IMR-90 (cell line): ENCODE measurements around the gene PHIP. TPM values are rescaled to one million over a fixed set of nuclear protein-coding genes. Genes with fewer than 3 reads are reported as not detected.
A peak's percentile ranks its signal among the peaks of the same experiment; 100 is the strongest.

Experiments
- ATAC-seq: fragments of 200-7000 bp; cut with Tn5 transposase; 2 replicates; pipeline ENCODE4 v1.9.1; 2020; ENCODE audit warnings: low read depth, mild to moderate bottlenecking, moderate library complexity
- BruUV-seq: library from RNA; stranded (reverse); fragments of 400-500 nt; replicated peaks from 2 replicates; lab custom pipeline; 2021; lab: Mats Ljungman, UMichigan
- CTCF ChIA-PET: fragments of 300-600 bp; formaldehyde crosslinking; extraction: SDS; loops from one replicate; lab custom pipeline; 2021; ENCODE audit warnings: antibody characterized with exemption; lab: Yijun Ruan, JAX
- POLR2A ChIA-PET: fragments of 300-600 bp; sonication (Branson Sonifier 250); formaldehyde crosslinking; loops from one replicate; lab custom pipeline; 2022; ENCODE audit warnings: antibody characterized with exemption; ENCODE audit not compliant: unreplicated experiment; lab: Charles Lee
- DNase-seq: peaks from one replicate; pipeline ENCODE4 v3.0.0; 2013
- H2AFZ ChIP-seq: replicated peaks from 2 replicates; pipeline ENCODE3; 2013; ENCODE audit warnings: low read length, mild to moderate bottlenecking; ENCODE audit not compliant: poor library complexity
- H2AK5ac ChIP-seq: 2 replicates; pipeline ENCODE4 v1.6.1; 2013; ENCODE audit warnings: low read depth, low read length, inconsistent platforms
- H2AK9ac ChIP-seq: replicated peaks from 2 replicates; pipeline ENCODE3; 2013; ENCODE audit warnings: mild to moderate bottlenecking, low read depth, low read length, moderate library complexity; ENCODE audit not compliant: poor library complexity
- H2BK120ac ChIP-seq: 2 replicates; pipeline ENCODE4 v1.6.1; 2013; ENCODE audit warnings: low read depth, low read length, inconsistent platforms
- H2BK15ac ChIP-seq: 3 replicates; pipeline ENCODE4 v1.6.1; 2013; ENCODE audit warnings: low read depth, low read length, inconsistent platforms
- H2BK20ac ChIP-seq: 2 replicates; pipeline ENCODE4 v1.6.1; 2013; ENCODE audit warnings: low read depth, mild to moderate bottlenecking, inconsistent platforms, low read length, moderate library complexity
- H2BK5ac ChIP-seq: 2 replicates; pipeline ENCODE4 v1.6.1; 2013; ENCODE audit warnings: mild to moderate bottlenecking, low read depth, low read length, inconsistent platforms; ENCODE audit not compliant: poor library complexity, severe bottlenecking
- H3K14ac ChIP-seq: replicated peaks from 2 replicates; pipeline ENCODE4 v1.6.1; 2013; ENCODE audit warnings: low read depth, low read length, inconsistent platforms
- H3K18ac ChIP-seq: 2 replicates; pipeline ENCODE4 v1.6.1; 2013; ENCODE audit warnings: low read depth, low read length, control low read depth
- H3K23ac ChIP-seq: 2 replicates; pipeline ENCODE4 v1.6.1; 2013; ENCODE audit warnings: low read depth, low read length, inconsistent platforms
- H3K27ac ChIP-seq: 2 replicates; pipeline ENCODE4 v1.5.1; 2013; ENCODE audit warnings: mild to moderate bottlenecking, control low read depth, low read length; ENCODE audit not compliant: insufficient read depth
- H3K27me3 ChIP-seq: 2 replicates; pipeline ENCODE4 v1.6.1; 2013; ENCODE audit warnings: low read length; ENCODE audit not compliant: control insufficient read depth, insufficient read depth
- H3K36me3 ChIP-seq: 2 replicates; pipeline ENCODE4 v1.6.1; 2013; ENCODE audit warnings: low read length, mixed read lengths; ENCODE audit not compliant: control insufficient read depth, insufficient read depth
- H3K4ac ChIP-seq: 2 replicates; pipeline ENCODE4 v1.6.1; 2013; ENCODE audit warnings: low read depth, low read length, inconsistent platforms
- H3K4me1 ChIP-seq: 2 replicates; pipeline ENCODE4 v1.6.1; 2013; ENCODE audit warnings: low read length, mixed read lengths; ENCODE audit not compliant: control insufficient read depth, insufficient read depth
- H3K4me2 ChIP-seq: 2 replicates; pipeline ENCODE4 v1.6.1; 2013; ENCODE audit warnings: low read depth, mild to moderate bottlenecking, control low read depth, low read length, moderate library complexity
- H3K4me3 ChIP-seq: 2 replicates; pipeline ENCODE4 v1.5.1; 2013; ENCODE audit warnings: low read depth, mild to moderate bottlenecking, control low read depth, low read length, moderate library complexity; ENCODE audit not compliant: insufficient read depth
- H3K56ac ChIP-seq: 2 replicates; pipeline ENCODE4 v1.6.1; 2013; ENCODE audit warnings: low read length, inconsistent platforms; ENCODE audit not compliant: insufficient read depth; ENCODE audit errors: extremely low read depth
- H3K79me1 ChIP-seq, 2 experiments: 2 replicates each; pipeline ENCODE4 v1.6.1; 2013; ENCODE audit warnings: low read length in 2 of 2, inconsistent platforms in 1 of 2, low read depth in 1 of 2
- H3K9ac ChIP-seq: 2 replicates; pipeline ENCODE4 v1.6.1; 2013; ENCODE audit warnings: low read depth, low read length, control low read depth
- H3K9me1 ChIP-seq: 2 replicates; pipeline ENCODE4 v1.6.1; 2013; ENCODE audit warnings: low read length, inconsistent platforms; ENCODE audit not compliant: insufficient read depth
- H3K9me3 ChIP-seq: 2 replicates; pipeline ENCODE4 v1.6.1; 2013; ENCODE audit warnings: low read length; ENCODE audit not compliant: control insufficient read depth, insufficient read depth
- H4K20me1 ChIP-seq: 2 replicates; pipeline ENCODE4 v1.6.1; 2013; ENCODE audit warnings: low read length, inconsistent platforms; ENCODE audit not compliant: insufficient read depth
- H4K5ac ChIP-seq: 2 replicates; pipeline ENCODE4 v1.6.1; 2013; ENCODE audit warnings: mild to moderate bottlenecking, low read depth, low read length, control low read depth
- H4K8ac ChIP-seq, 2 experiments: 2 replicates each; pipeline ENCODE4 v1.6.1; 2013; ENCODE audit warnings: low read depth in 2 of 2, low read length in 2 of 2, control low read depth in 1 of 2, inconsistent platforms in 1 of 2
- H4K91ac ChIP-seq: 2 replicates; pipeline ENCODE4 v1.6.1; 2013; ENCODE audit warnings: low read depth, low read length, inconsistent platforms; ENCODE audit not compliant: insufficient read depth
- BHLHE40 ChIP-seq: fragments of 150-350 bp; IDR thresholded peaks from 2 replicates; pipeline ENCODE4 v1.6.1; 2016; ENCODE audit warnings: mild to moderate bottlenecking, low read depth, low read length
- CEBPB ChIP-seq: IDR thresholded peaks from 2 replicates; pipeline ENCODE4 v1.6.1; 2012; ENCODE audit warnings: low read depth, low read length, improper control_type of control experiment
- CHD1 ChIP-seq: IDR thresholded peaks from 2 replicates; pipeline ENCODE4 v1.6.1; 2012; ENCODE audit warnings: low read depth, low read length, improper control_type of control experiment
- FOS ChIP-seq: fragments of 150-350 bp; IDR thresholded peaks from 2 replicates; pipeline ENCODE4 v1.6.1; 2016; ENCODE audit warnings: low read depth, low read length
- MAFK ChIP-seq: IDR thresholded peaks from 2 replicates; pipeline ENCODE4 v1.6.1; 2012; ENCODE audit warnings: low read depth, low read length, improper control_type of control experiment
- MAZ ChIP-seq: IDR thresholded peaks from 2 replicates; pipeline ENCODE4 v1.6.1; 2012; ENCODE audit warnings: low read depth, mild to moderate bottlenecking, low read length, improper control_type of control experiment, moderate library complexity, borderline replicate concordance
- MXI1 ChIP-seq: IDR thresholded peaks from 2 replicates; pipeline ENCODE4 v1.6.1; 2012; ENCODE audit warnings: low read depth, mild to moderate bottlenecking, low read length, moderate library complexity, borderline replicate concordance
- NFE2L2 ChIP-seq: fragments of 150-350 bp; IDR thresholded peaks from 2 replicates; pipeline ENCODE4 v1.6.1; 2016; ENCODE audit warnings: low read depth, mild to moderate bottlenecking, low read length
- POLR2A ChIP-seq: IDR thresholded peaks from 2 replicates; pipeline ENCODE4 v1.6.1; 2012; ENCODE audit warnings: mild to moderate bottlenecking, low read depth, low read length
- RAD21 ChIP-seq: IDR thresholded peaks from 2 replicates; pipeline ENCODE4 v1.6.1; 2012; ENCODE audit warnings: low read length, improper control_type of control experiment
- RCOR1 ChIP-seq: IDR thresholded peaks from 2 replicates; pipeline ENCODE4 v1.6.1; 2012; ENCODE audit warnings: mild to moderate bottlenecking, low read length, improper control_type of control experiment; ENCODE audit not compliant: insufficient replicate concordance
- RFX5 ChIP-seq: IDR thresholded peaks from 2 replicates; pipeline ENCODE4 v1.8.0; 2012; ENCODE audit warnings: low read depth, mild to moderate bottlenecking, low read length, moderate library complexity
- SMC3 ChIP-seq: fragments of 150-350 bp; IDR thresholded peaks from 2 replicates; pipeline ENCODE4 v1.6.1; 2016; ENCODE audit warnings: low read depth, mild to moderate bottlenecking, antibody characterized with exemption, low read length, moderate library complexity
- WGBS, 2 experiments: methylation state at CpG; one replicate each; pipeline versions ENCODE4 v1.1.5 to v1.1.7; 2013; ENCODE audit warnings: missing lambda C conversion rate in 2 of 2; ENCODE audit not compliant: insufficient read length in 1 of 2; ENCODE audit errors: extremely low coverage in 2 of 2; 5-methylcytosine and 5-hydroxymethylcytosine counted together
- dilution Hi-C: fragments of 300-500 bp; cut with HindIII; formaldehyde crosslinking; loops from one replicate; pipeline ENCODE4 v1.14.3; 2018; ENCODE audit warnings: low sequenced_read_pairs; ENCODE audit not compliant: unreplicated experiment
- in situ Hi-C: fragments of 300-500 bp; cut with MboI; formaldehyde crosslinking; loops from 3 replicates; pipeline ENCODE4 v1.14.3; 2019; ENCODE audit warnings: low sequenced_read_pairs, inconsistent platforms, mixed read lengths
- intact Hi-C: fragments of 100-400 bp; cut with micrococcal nuclease; formaldehyde crosslinking; loops from 2 replicates; pipeline ENCODE4 v1.10.0; 2022
- polyA plus RNA-seq, 3 experiments: library from polyadenylated mRNA; depleted of rRNA; stranded (reverse); fragments of >200 nt; gene quantifications; 2 replicates each; pipeline ENCODE4 v1.2.3, GENCODE V29; 2012; ENCODE audit warnings: low replicate concordance in 1 of 3
- total RNA-seq: library from RNA; depleted of rRNA; stranded (reverse); fragments of >200 nt; gene quantifications from 2 replicates; pipeline ENCODE4 v1.2.3, GENCODE V29; 2012
- TF ChIP-seq, protein P1 (sequence below): conservative IDR thresholded peaks from 2 replicates; pipeline ENCODE4 v1.5.1; 2012; ENCODE audit warnings: mild to moderate bottlenecking, low read depth, low read length, improper control_type of control experiment
- TF ChIP-seq, protein P2 (sequence below): fragments of 150-350 bp; IDR thresholded peaks from 2 replicates; pipeline ENCODE4 v1.6.1; 2016; ENCODE audit warnings: low read depth, mild to moderate bottlenecking, low read length, moderate library complexity, borderline replicate concordance
- TF ChIP-seq, protein P3 (sequence below): fragments of 150-350 bp; IDR thresholded peaks from 2 replicates; pipeline ENCODE4 v1.6.1; 2017; ENCODE audit warnings: mild to moderate bottlenecking, antibody characterized with exemption, low read length, low read depth

Gene PHIP
- total and polyA plus RNA-seq, 2 of the 4 experiments (the other 2 are of a cell fraction), result 3.4 to 20.4 TPM

DNA sequence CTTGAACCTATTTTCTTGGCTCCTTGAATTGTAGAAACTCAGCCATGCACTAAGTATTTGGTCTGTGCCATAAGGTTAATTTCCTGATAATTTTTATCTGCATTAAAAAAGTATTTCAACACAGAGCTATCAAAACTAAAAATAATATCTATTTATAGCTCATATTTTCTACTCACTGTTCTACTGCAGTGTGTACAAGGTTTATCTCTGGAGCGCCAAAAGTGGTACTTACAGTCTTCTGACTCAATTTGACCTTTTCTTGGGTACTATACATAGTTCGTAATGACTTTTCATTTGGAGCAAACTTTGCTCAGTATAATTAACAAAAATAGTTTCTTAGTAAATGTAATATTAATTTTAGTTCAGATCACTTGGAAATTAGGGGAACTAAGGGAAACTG lies 141.5 kb downstream of the PHIP start:
- CTCF ChIA-PET, result no interaction called here
- TF ChIP-seq, protein P1, sequence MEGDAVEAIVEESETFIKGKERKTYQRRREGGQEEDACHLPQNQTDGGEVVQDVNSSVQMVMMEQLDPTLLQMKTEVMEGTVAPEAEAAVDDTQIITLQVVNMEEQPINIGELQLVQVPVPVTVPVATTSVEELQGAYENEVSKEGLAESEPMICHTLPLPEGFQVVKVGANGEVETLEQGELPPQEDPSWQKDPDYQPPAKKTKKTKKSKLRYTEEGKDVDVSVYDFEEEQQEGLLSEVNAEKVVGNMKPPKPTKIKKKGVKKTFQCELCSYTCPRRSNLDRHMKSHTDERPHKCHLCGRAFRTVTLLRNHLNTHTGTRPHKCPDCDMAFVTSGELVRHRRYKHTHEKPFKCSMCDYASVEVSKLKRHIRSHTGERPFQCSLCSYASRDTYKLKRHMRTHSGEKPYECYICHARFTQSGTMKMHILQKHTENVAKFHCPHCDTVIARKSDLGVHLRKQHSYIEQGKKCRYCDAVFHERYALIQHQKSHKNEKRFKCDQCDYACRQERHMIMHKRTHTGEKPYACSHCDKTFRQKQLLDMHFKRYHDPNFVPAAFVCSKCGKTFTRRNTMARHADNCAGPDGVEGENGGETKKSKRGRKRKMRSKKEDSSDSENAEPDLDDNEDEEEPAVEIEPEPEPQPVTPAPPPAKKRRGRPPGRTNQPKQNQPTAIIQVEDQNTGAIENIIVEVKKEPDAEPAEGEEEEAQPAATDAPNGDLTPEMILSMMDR, result no peak
- TF ChIP-seq MXI1 (no peak), RFX5 (no peak), CEBPB (no peak), MAZ (no peak), CHD1 (no peak), SMC3 (no peak), BHLHE40 (no peak), FOS (no peak), MAFK (no peak), RAD21 (no peak), POLR2A (no peak), NFE2L2 (no peak), RCOR1 (no peak)
- TF ChIP-seq, protein P2, sequence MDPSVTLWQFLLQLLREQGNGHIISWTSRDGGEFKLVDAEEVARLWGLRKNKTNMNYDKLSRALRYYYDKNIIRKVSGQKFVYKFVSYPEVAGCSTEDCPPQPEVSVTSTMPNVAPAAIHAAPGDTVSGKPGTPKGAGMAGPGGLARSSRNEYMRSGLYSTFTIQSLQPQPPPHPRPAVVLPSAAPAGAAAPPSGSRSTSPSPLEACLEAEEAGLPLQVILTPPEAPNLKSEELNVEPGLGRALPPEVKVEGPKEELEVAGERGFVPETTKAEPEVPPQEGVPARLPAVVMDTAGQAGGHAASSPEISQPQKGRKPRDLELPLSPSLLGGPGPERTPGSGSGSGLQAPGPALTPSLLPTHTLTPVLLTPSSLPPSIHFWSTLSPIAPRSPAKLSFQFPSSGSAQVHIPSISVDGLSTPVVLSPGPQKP, result no peak
- TF ChIP-seq, protein P3, sequence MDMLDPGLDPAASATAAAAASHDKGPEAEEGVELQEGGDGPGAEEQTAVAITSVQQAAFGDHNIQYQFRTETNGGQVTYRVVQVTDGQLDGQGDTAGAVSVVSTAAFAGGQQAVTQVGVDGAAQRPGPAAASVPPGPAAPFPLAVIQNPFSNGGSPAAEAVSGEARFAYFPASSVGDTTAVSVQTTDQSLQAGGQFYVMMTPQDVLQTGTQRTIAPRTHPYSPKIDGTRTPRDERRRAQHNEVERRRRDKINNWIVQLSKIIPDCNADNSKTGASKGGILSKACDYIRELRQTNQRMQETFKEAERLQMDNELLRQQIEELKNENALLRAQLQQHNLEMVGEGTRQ, result no peak
- no peak overlapping the region for H3K18ac ChIP-seq
- in situ Hi-C loops, result no loop called here
- H4K20me1 ChIP-seq, result no peaks in the 10 kb centered on the region
- H3K4me1 ChIP-seq, result no peaks in the 10 kb centered on the region
- no peaks in the 10 kb centered on the region for H3K79me1 ChIP-seq
- no peak overlapping the region for H3K9ac ChIP-seq
- no peaks in the 10 kb centered on the region for H3K27me3 ChIP-seq
- no peak for ATAC-seq
- no peak overlapping the region for H2AK5ac ChIP-seq
- POLR2A ChIA-PET, result no interaction called here
- no peak for DNase-seq
- WGBS, 2 experiments, result no CpG with 5 or more reads among the region's 2 CpGs
- H4K5ac ChIP-seq, result no peak overlapping the region
- no peak overlapping the region for H3K27ac ChIP-seq
- H3K9me1 ChIP-seq, result no peaks in the 10 kb centered on the region
- no peak overlapping the region for H4K8ac ChIP-seq
- H2BK20ac ChIP-seq, result no peak overlapping the region
- H2BK120ac ChIP-seq, result no peak overlapping the region
- H2AFZ ChIP-seq, result no peak overlapping the region
- H3K14ac ChIP-seq, result no peak overlapping the region
- H3K56ac ChIP-seq, result no peak overlapping the region
- intact Hi-C loops, result no loop called here
- no peak overlapping the region for H2AK9ac ChIP-seq
- H3K4ac ChIP-seq, result no peak overlapping the region
- H3K9me3 ChIP-seq, result no peaks in the 10 kb centered on the region
- TSS peak; percentile 14 for BruUV-seq
- no peak overlapping the region for H2BK5ac ChIP-seq
- dilution Hi-C loops, result no loop called here
- H4K91ac ChIP-seq, result no peak overlapping the region
- no peak overlapping the region for H3K23ac ChIP-seq
- H3K4me3 ChIP-seq, result no peak overlapping the region
- no peak overlapping the region for H2BK15ac ChIP-seq
- no peak overlapping the region for H3K4me2 ChIP-seq
- peaks cover 6% of the 10 kb centered on the region for H3K36me3 ChIP-seq
